Neural cell (in vitro differentiated cells): Measurements from ENCODE around the gene MS4A7. TPM values are rescaled to one million over a fixed set of nuclear protein-coding genes. Genes with fewer than 3 reads are reported as not detected.
A peak's percentile ranks its signal among the peaks of the same experiment; 100 is the strongest.

Experiments used
- H2AFZ ChIP-seq: fragments of 200-600, 300-800 bp; sonication (generic), shearing (Covaris generic); 2 replicates; pipeline ENCODE4 v1.6.0; 2014; ENCODE audit warnings: low read depth, mild to moderate bottlenecking, antibody characterized with exemption, low read length, moderate library complexity
- H3F3A ChIP-seq: fragments of 200-600 bp; shearing (Covaris generic); 2 replicates; pipeline ENCODE4 v1.6.1; 2016; ENCODE audit warnings: mild to moderate bottlenecking, moderate library complexity, mixed read lengths, antibody characterized with exemption, low read length; ENCODE audit not compliant: insufficient read depth, poor library complexity, severe bottlenecking
- H3K27ac ChIP-seq: fragments of 200-600, 300-800 bp; sonication (generic), shearing (Covaris generic); 2 replicates; pipeline ENCODE4 v1.5.1; 2014; ENCODE audit warnings: mild to moderate bottlenecking, low read length, moderate library complexity
- H3K27me3 ChIP-seq: fragments of 300-800, 200-600 bp; sonication (generic), shearing (Covaris generic); 2 replicates; pipeline ENCODE4 v1.6.0; 2014; ENCODE audit warnings: mild to moderate bottlenecking, low read depth, low read length, moderate library complexity; ENCODE audit not compliant: insufficient read depth
- H3K36me3 ChIP-seq: fragments of 300-800, 200-600 bp; sonication (generic), shearing (Covaris generic); 2 replicates; pipeline ENCODE4 v1.5.1; 2014; ENCODE audit warnings: mild to moderate bottlenecking, antibody characterized with exemption, low read length, moderate library complexity; ENCODE audit not compliant: insufficient read depth
- H3K4me2 ChIP-seq: fragments of 300-800, 200-600 bp; sonication (generic), shearing (Covaris generic); 2 replicates; pipeline ENCODE4 v1.6.0; 2014; ENCODE audit warnings: mild to moderate bottlenecking, low read length
- H3K4me3 ChIP-seq: fragments of 300-800, 200-600 bp; sonication (generic), shearing (Covaris generic); 2 replicates; pipeline ENCODE4 v1.5.1; 2014; ENCODE audit warnings: mild to moderate bottlenecking, low read length, moderate library complexity
- H3K79me2 ChIP-seq: fragments of 200-600 bp; shearing (Covaris generic); replicated peaks from 2 replicates; pipeline ENCODE4 v1.6.0; 2014; ENCODE audit warnings: mild to moderate bottlenecking, low read length, moderate library complexity; ENCODE audit not compliant: insufficient read depth
- H3K9ac ChIP-seq: fragments of 300-800, 200-600 bp; sonication (generic), shearing (Covaris generic); 2 replicates; pipeline ENCODE4 v1.6.1; 2016; ENCODE audit warnings: mild to moderate bottlenecking, low read length, mixed read lengths
- H3K9me2 ChIP-seq: fragments of 200-600 bp; shearing (Covaris generic); 2 replicates; pipeline ENCODE4 v1.6.1; 2016; ENCODE audit warnings: mild to moderate bottlenecking, low read length, mixed read lengths; ENCODE audit not compliant: insufficient read depth
- H3K9me3 ChIP-seq: fragments of 200-600, 300-800 bp; sonication (generic), shearing (Covaris generic); 2 replicates; pipeline ENCODE4 v1.6.1; 2016; ENCODE audit warnings: mild to moderate bottlenecking, mixed run types, low read length, moderate library complexity, mixed read lengths
- H4K20me1 ChIP-seq: fragments of 200-600 bp; shearing (Covaris generic); 2 replicates; pipeline ENCODE4 v1.6.1; 2016; ENCODE audit warnings: mild to moderate bottlenecking, mixed run types; ENCODE audit not compliant: insufficient read depth
- EP300 ChIP-seq: fragments of 450-650 bp; conservative IDR thresholded peaks from 2 replicates; pipeline ENCODE4 v1.6.1; 2014; ENCODE audit warnings: antibody characterized with exemption, mild to moderate bottlenecking, moderate library complexity; ENCODE audit not compliant: poor library complexity, severe bottlenecking
- EZH2 ChIP-seq: fragments of 200-600, 300-800 bp; shearing (Covaris generic), sonication (generic); IDR thresholded peaks from 2 replicates; pipeline ENCODE4 v1.6.1; 2014; ENCODE audit warnings: antibody characterized with exemption, low read length, borderline replicate concordance, mild to moderate bottlenecking; ENCODE audit not compliant: insufficient read depth, poor library complexity, severe bottlenecking
- MXI1 ChIP-seq: fragments of 450-650 bp; conservative IDR thresholded peaks from 2 replicates; pipeline ENCODE4 v1.6.1; 2014; ENCODE audit warnings: antibody characterized with exemption, mild to moderate bottlenecking; ENCODE audit not compliant: poor library complexity, severe bottlenecking
- RAD21 ChIP-seq: fragments of 450-650 bp; conservative IDR thresholded peaks from 2 replicates; pipeline ENCODE4 v1.6.1; 2014; ENCODE audit warnings: antibody characterized with exemption, mild to moderate bottlenecking, moderate library complexity
- SMC3 ChIP-seq: fragments of 450-650 bp; conservative IDR thresholded peaks from 2 replicates; pipeline ENCODE4 v1.6.1; 2014; ENCODE audit warnings: antibody characterized with exemption, mild to moderate bottlenecking, moderate library complexity; ENCODE audit not compliant: poor library complexity
- TAF1 ChIP-seq: IDR thresholded peaks from 2 replicates; pipeline ENCODE4 v1.6.1; 2012; ENCODE audit warnings: low read depth
- polyA plus RNA-seq: library from polyadenylated mRNA; depleted of rRNA; stranded (reverse); fragments of >200 nt; gene quantifications from 2 replicates; pipeline ENCODE4 v1.2.3, GENCODE V29; 2014
- TF ChIP-seq, protein P1 (sequence below): fragments of 450-650 bp; IDR thresholded peaks from 2 replicates; pipeline ENCODE4 v1.5.1; 2014; ENCODE audit warnings: antibody characterized with exemption, mild to moderate bottlenecking, moderate library complexity; ENCODE audit not compliant: poor library complexity, severe bottlenecking
- TF ChIP-seq, protein P2 (sequence below): IDR thresholded peaks from 2 replicates; pipeline ENCODE4 v1.6.1; 2012; ENCODE audit warnings: borderline replicate concordance

Gene MS4A7
- polyA plus RNA-seq, 1 donor from 2014 or later = not detected

DNA sequence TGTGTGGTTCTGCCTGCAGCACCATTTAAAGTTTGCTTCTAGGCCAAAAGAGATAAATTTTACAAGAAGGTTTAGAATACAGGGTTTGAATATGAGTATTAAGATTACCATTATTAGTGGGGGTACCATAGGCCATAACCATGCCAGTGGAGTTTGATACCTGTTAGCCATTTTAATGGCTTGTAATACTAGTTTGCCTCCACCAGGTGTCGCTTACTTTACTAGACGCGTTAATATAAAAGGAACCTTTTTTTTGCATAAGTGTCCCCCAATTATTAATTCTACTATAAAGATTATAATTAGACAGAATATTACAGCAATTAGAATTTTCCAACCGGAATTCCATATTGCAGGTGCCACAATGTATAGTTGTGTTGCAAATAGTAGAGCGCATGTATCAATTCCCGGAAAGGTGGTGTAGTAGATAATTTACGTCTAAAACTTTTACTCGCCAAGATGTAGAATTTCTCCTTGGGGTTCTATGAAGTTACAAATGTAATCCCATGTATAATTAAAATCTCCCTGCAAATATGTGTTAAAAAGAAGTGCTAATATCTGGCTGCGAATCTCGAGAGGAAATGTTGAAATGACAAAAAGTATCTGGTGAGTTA is 35.1 kb upstream of the MS4A7 start:
- Histone ChIP-seq H2AFZ (no peak overlapping the region), H3K27ac (no peak overlapping the region), H4K20me1 (no peaks in the 10 kb centered on the region), H3K9ac (no peak overlapping the region), H3K4me3 (no peak overlapping the region), H3K79me2 (no peaks in the 10 kb centered on the region), H3K36me3 (no peaks in the 10 kb centered on the region), H3K9me2 (no peaks in the 10 kb centered on the region), H3F3A (no peaks in the 10 kb centered on the region), H3K4me2 (no peak overlapping the region), H3K27me3 (no peaks in the 10 kb centered on the region), H3K9me3 (no peaks in the 10 kb centered on the region)
- TF ChIP-seq, protein P1, sequence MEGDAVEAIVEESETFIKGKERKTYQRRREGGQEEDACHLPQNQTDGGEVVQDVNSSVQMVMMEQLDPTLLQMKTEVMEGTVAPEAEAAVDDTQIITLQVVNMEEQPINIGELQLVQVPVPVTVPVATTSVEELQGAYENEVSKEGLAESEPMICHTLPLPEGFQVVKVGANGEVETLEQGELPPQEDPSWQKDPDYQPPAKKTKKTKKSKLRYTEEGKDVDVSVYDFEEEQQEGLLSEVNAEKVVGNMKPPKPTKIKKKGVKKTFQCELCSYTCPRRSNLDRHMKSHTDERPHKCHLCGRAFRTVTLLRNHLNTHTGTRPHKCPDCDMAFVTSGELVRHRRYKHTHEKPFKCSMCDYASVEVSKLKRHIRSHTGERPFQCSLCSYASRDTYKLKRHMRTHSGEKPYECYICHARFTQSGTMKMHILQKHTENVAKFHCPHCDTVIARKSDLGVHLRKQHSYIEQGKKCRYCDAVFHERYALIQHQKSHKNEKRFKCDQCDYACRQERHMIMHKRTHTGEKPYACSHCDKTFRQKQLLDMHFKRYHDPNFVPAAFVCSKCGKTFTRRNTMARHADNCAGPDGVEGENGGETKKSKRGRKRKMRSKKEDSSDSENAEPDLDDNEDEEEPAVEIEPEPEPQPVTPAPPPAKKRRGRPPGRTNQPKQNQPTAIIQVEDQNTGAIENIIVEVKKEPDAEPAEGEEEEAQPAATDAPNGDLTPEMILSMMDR = peak; percentile 42
- no peak for TF ChIP-seq TAF1

DNA sequence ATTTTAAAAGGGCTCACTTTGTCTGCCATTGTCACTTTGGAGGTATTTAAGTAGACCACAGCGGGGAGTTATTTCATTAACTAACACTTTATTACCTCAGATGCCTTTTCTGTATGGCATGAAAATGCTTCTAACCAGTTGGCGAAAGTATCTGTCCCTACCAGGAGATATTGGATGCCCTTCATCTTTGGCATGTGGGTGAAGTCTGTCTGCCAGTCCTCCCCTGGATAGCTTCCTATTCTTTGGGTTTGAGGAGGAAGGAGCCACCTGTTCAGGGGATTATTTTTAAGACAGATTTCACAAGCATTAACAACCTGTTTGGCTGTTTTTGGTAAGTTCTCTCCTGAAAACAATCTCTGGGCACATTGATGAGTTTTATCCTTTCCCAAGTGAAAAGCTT is 34.2 kb upstream of the MS4A7 start:
- no peaks in the 10 kb centered on the region for H3K9me3 ChIP-seq
- no peaks in the 10 kb centered on the region for H4K20me1 ChIP-seq
- H3K79me2 ChIP-seq = no peaks in the 10 kb centered on the region
- H2AFZ ChIP-seq = no peak overlapping the region
- H3K4me3 ChIP-seq = no peak overlapping the region
- no peak for TF ChIP-seq RAD21
- TF ChIP-seq, protein P2, sequence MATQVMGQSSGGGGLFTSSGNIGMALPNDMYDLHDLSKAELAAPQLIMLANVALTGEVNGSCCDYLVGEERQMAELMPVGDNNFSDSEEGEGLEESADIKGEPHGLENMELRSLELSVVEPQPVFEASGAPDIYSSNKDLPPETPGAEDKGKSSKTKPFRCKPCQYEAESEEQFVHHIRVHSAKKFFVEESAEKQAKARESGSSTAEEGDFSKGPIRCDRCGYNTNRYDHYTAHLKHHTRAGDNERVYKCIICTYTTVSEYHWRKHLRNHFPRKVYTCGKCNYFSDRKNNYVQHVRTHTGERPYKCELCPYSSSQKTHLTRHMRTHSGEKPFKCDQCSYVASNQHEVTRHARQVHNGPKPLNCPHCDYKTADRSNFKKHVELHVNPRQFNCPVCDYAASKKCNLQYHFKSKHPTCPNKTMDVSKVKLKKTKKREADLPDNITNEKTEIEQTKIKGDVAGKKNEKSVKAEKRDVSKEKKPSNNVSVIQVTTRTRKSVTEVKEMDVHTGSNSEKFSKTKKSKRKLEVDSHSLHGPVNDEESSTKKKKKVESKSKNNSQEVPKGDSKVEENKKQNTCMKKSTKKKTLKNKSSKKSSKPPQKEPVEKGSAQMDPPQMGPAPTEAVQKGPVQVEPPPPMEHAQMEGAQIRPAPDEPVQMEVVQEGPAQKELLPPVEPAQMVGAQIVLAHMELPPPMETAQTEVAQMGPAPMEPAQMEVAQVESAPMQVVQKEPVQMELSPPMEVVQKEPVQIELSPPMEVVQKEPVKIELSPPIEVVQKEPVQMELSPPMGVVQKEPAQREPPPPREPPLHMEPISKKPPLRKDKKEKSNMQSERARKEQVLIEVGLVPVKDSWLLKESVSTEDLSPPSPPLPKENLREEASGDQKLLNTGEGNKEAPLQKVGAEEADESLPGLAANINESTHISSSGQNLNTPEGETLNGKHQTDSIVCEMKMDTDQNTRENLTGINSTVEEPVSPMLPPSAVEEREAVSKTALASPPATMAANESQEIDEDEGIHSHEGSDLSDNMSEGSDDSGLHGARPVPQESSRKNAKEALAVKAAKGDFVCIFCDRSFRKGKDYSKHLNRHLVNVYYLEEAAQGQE = no peak
- TF ChIP-seq, protein P1 = no peak
- no peak for TF ChIP-seq EP300
- no peak for TF ChIP-seq MXI1
- TF ChIP-seq SMC3 = no peak
- TF ChIP-seq EZH2 = no peak
- H3F3A ChIP-seq = no peaks in the 10 kb centered on the region
- H3K9me2 ChIP-seq = no peaks in the 10 kb centered on the region
- no peak overlapping the region for H3K9ac ChIP-seq
- no peaks in the 10 kb centered on the region for H3K36me3 ChIP-seq
- no peaks in the 10 kb centered on the region for H3K27me3 ChIP-seq
- no peak overlapping the region for H3K4me2 ChIP-seq
- no peak overlapping the region for H3K27ac ChIP-seq
